ENCODE results near the gene DUSP16.
"Not testable (repeated sequence)": the region's sequence is repeated elsewhere in the genome, so short reads cannot be mapped to it uniquely, and the experiment has no call there.

DUSP16 gene

GRCh38 chr12:12492547-12492946 is 70.1 kb downstream of the DUSP16 start:
- no peak for DNase-seq (ENCODE audit: low read depth)

- no peak for DNase-seq (ENCODE audit: low read depth)
Measured at GRCh38 chr12:12491606-12492005, 71.1 kb downstream of the DUSP16 start.

DNA sequence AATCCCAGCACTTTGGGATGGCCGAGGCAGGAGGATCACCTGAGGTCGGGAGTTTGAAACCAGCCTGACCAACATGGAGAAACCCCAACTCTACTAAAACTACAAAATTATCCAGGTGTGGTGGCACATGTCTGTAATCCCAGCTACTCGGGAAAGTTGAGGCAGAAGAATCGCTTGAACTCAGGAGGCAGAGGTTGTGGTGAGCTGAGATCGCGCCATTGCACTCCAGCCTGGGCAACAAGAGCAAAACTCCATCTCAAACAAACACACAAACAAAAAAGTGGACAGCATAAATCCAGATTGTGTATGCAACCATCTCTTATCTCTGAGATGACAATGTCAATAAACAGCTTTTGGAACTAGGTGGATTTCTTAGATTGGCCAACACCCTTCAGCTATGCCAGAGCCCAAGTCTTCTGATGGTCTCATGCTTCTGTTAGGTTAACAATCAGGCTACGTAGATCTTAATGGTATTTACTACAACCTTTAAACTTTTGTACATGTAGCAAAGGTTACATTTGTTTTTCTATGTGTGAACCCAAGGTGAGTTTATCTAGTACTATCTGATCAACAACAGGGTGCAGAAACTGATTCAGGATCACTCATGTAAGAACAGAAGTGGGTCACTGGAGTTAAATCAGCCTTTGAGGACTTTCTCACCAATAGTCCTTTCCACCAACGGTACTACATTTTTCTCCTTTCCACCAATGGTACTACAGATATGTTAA is 73.7 kb downstream of the DUSP16 start:
- DNase-seq (ENCODE audit: low read depth), result no peak

DNA sequence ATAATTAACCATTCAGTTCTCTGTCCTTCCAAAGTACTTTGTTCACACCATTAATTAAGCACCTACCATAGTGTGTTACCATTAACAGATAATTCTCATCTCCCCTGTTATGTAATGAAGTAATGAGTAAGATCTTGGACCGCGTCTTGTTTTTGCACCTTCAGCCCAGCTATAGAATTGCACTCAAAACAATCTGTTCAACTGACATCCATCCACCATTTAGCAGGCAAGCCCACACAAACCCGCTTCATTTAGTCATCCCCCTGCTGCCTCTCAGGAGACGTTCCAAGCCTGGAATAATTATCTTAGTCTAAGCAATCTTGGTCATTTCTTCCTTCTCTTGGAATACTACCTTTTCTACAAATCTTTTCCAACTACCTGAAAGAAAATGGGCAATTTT is 74.4 kb downstream of the DUSP16 start:
- no peak for DNase-seq (ENCODE audit: low read depth)

- DNase-seq (ENCODE audit: low read depth), result no peak
Measured at GRCh38 chr12:12487490-12487889, 75.2 kb downstream of the DUSP16 start.

DNA sequence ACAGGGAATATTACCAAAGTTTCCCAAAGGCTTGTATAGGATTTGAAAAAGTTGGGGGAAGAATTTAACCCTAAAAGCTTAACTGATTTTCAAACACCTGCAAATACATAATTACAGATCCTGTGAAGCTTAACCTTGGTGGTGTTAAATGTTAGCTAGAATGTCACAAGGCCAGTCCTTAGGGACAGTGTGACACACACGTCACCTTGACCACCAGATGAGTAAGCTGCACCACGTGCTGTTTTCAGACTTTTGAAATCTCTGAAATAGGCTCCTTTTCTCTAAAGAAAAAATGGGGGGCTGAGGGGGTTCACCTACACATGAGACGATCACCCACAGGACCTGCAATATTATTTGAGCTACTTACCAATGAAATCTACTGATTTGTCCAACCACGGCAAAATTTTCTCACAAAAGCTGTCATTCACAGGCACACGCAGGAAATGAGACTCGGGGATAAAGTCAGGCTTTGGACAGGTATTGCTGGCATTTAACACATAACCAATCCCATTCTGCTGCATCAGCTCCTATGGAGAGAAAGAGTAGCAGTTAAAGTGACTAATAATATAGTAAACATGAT is 75.9 kb downstream of the DUSP16 start:
- no peak for DNase-seq (ENCODE audit: low read depth)

GRCh38 chr12:12483438-12483837 is 79.2 kb downstream of the DUSP16 start:
- DNase-seq (ENCODE audit: low read depth), result no peak

GRCh38 chr12:12482959-12483358 is 79.7 kb downstream of the DUSP16 start:
- DNase-seq (ENCODE audit: low read depth), result no peak

- no peak for DNase-seq (ENCODE audit: low read depth)
Measured at GRCh38 chr12:12482150-12482761, 80.4 kb downstream of the DUSP16 start.

DNA sequence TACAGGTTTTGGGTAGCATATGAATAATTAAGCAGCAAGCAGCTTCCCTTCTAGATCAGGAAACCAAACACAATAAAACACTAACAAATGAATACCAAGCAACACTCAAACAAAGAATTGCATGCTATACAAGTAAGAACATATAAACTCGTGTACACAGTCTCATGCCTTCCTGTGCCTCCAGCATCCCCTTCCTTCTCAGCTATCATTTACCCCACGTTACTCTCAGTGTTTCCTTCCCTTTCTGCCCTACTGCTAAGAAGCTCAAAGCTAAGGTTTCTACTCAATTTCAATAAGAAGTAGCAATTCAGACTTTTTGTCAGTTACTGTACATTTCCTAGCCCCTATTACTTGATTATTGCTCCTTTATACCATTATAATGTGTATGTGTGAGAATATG is 81.0 kb downstream of the DUSP16 start:
- no peak for DNase-seq (ENCODE audit: low read depth)

DNA sequence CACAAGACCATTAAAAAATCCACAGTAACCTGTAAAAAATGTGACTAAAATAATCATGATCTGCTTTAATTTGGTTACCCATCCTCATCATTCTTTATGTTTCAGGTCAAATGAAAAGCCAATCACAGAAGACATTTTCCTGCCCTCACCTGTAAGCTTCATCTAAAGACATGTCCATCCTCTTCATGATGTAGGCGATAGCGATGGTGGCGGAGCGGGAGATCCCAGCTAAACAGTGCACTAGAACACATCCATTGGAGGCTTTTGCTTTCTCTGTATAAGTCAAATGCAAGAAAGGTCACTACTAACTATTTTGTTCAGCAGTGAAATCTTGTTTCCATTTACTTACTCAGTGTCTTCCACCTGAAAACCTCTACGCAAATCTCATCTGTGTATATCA is 82.6 kb downstream of the DUSP16 start:
- no peak for DNase-seq (ENCODE audit: low read depth)

GRCh38 chr12:12477532-12477890 is 85.2 kb downstream of the DUSP16 start:
- DNase-seq (ENCODE audit: low read depth), result no peak

- DNase-seq (ENCODE audit: low read depth), result no peak
Measured at GRCh38 chr12:12476857-12477531, 85.7 kb downstream of the DUSP16 start.

DNA sequence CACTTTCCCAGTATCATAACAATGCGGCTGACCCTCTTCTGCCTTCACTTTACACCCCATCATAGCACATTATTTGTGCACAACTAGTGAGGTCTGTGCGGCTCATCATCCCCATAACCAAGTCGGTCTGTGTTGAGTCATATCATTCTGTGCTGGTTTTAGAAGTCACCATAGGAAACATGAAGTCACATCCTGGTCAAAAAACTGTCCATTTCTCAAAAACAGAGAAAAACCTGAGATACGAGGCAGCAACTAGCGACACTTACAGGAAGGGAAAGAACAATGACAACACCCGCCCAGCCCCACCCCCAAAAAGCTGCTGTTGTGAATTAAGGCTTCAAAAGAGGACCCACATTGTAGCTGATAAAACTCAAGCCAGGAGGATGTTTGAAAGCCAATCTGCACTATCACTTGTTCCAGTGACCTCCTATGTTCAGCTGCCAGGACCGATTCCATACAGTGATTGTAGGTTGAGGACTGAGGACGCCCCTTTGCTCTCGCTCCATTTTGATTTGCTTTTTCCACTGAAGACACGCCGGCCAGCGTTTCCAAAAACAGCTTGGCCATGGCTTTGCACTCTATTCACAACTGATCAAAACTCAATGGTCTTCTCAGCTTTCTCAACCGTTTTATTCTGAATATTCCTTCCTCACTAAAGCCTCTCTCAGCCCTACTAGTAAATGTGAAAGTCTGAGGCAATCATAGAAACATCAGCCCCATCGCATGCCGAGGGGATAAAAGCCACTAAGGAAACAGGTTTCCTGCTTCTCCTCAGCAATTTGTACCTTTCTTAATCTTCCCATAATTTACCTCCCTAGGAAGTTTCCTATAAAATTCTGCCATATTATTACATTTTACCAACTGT is 87.5 kb downstream of the DUSP16 start:
- peak; percentile 45 for DNase-seq (ENCODE audit: low read depth)

DNA sequence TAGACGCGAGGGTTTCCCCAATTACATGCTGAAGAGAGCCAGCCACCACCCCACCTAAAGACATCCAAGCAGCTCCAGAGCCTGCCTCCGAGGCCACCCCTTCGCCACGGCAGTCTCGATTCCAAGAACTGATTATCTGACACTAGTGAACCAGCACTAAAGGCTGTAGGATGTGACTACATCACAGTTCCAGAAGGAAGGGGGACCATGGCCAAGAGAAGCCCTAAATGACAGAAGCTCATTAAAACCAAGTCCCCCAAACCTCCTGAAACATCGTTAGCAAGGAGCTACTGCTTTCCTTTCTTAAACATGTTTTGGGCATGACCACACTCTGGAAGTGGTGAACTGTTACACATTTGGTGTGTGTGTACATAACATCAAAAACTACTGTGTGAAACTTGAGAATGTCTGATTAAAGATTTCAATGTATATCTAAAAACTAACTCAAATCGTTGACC is 88.2 kb downstream of the DUSP16 start:
- no peak for DNase-seq (ENCODE audit: low read depth)

GRCh38 chr12:12473223-12473622 is 89.4 kb downstream of the DUSP16 start:
- DNase-seq (ENCODE audit: low read depth), result no peak

GRCh38 chr12:12471982-12472961 is 90.4 kb downstream of the DUSP16 start:
- not testable (repeated sequence) for DNase-seq (ENCODE audit: low read depth)

DNA sequence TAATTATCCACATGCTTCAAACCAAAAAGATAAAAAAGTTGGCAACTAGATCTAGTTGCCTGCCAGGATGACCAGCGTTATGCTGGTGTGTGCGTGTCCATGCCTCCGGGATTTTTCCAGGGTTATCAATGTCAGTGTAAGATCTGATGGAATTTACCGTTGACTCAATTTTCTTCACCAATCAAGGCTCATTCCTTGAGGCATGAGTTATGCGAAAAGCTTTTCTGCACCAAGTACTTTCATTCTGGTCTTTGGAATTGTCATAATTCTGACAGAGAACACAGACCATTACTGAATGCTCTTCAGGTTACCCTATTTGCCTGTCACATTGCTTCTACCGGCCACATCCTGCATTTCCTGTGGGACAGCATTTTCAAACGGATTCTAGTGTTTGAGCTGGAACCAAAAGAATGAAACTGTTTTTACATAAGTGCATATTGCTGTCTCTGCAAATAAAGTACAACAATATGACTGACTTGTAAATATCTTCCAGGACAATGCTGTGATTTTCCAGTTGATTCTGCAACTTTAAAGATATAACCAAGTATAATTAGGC is 91.8 kb downstream of the DUSP16 start:
- no peak for DNase-seq (ENCODE audit: low read depth)

- DNase-seq (ENCODE audit: low read depth), result no peak
Measured at GRCh38 chr12:12469386-12469785, 93.3 kb downstream of the DUSP16 start.

DNA sequence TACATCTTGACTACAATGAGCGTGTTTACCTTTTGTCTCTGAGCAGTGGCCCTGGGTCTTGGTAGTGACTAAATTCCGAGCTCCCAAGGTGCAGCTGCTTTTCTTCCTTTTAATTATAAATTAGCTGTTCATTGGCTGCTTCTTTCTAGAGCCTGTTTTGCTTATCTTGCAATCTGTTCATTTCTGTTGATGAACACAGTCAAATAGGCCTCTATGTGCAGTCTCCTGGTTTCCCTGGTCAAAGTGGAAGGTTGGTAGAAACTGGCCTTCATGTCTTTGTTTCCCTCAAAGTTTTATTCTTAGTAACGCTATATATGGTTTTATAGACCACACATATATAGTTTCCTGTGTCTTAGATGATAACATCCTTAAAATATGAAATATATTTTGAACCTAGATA is 94.1 kb downstream of the DUSP16 start:
- DNase-seq (ENCODE audit: low read depth), result no peak

All from ELR (cell line).